GM19025 (cell line): ENCODE results near the gene OR4C45.
"Not testable (repeated sequence)": the region's sequence is repeated elsewhere in the genome, so short reads cannot be mapped to it uniquely, and the experiment has no call there.

Experiments used
- ATAC-seq: cut with Tn5 transposase; IDR thresholded peaks from one replicate; pipeline ENCODE4 v1.9.1; 2021; ENCODE audit warnings: mild to moderate bottlenecking, low read depth, moderate library complexity; ENCODE audit not compliant: unreplicated experiment

The OR4C45 gene

DNA sequence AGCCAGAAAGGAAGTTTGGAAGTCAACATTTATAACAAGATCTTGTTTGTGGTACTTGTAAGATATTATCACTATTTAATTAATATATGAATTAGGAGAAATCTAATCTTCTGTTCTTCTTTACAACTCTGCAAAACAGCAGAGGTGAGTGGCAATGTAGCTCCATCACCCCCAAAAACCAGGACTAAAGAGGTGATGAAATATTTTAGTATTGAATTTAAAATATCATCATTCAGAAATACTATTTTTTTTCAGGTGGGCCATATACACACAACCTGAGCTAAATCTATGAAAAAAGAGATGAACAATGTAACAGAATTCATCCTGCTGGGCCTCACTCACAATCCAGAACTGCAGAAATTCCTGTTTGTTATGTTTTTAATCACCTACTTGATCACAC, at the start of gene OR4C45:
Gene OR4C45, plus strand, starts transcription at position 301 of the 400 bp plus-strand sequence.
- no peak for ATAC-seq

DNA sequence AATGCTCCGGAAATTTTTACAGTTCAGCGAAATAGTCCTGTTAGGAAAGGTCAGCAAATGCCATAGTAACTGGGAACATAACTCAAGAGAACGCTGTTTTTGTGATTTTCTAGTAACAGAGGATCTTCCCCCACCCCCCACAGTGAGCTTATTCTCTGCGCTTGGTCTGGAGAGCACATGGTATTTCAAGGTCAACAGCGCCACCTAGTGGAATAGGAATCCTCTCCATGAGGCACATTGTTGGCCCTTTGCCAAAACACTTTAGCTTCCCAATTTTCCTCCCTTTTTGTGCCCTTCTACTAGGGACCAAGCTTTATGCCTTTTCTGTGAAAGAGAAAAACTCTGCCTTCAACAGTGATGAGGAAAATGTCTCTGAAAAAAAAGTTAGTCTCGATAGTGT, 37.1 kb upstream of the OR4C45 start:
- no peak for ATAC-seq

DNA sequence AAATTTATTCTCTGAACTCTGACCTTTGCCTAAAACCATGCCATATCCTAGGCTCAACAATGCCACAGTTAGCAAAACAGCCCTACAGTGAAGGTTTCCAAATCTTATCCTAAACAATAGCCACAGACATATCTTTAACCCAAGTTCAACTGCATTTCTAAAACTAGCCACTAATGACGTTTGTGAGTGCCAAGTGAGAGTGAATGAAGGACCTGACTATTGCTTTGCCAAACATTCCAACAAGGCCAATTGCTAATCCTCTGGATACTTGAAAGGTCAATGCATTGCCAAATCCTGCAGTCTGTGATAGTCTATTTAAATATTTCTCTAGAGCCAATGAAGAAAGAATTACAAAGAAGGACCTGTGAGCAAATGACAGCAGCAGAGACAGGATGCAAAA, 2.5 kb upstream of the OR4C45 start:
- ATAC-seq: no peak

DNA sequence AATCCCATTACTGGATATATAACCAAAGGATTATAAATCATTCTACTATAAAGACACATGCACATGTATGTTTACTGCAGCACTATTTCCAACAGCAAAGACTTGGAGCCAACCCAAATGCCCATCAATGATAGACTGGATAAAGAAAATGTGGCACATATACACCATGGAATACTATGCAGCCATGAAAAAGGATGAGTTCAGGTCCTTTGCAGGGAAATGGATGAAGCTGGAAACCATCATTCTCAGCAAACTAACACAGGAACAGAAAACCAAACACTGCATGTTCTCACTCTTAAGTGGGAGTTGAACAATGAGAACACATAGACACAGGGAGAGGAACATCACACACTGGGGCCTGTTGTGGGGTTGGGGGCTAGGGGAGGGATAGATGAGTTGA, 3.6 kb downstream of the OR4C45 start:
- ATAC-seq: not testable (repeated sequence)

DNA sequence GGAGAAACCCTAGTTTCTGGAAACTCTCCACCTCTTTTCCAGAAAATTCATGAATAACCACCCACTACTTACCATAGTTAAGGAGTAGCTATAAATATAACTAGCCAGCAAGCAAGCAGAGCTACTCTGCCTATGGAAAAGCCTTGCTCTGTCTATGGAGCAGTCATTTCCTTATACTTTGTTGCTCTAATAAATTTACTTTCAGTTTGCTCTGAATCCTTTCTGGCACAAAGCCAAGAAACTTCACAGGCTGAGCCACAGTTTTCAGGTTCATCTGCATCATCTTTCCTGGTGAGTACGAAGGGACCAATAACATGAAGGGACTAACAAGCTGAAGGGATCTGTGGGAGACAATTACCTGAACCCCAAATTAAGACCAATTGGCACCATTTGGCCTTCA, 4.6 kb downstream of the OR4C45 start:
- ATAC-seq: no peak

DNA sequence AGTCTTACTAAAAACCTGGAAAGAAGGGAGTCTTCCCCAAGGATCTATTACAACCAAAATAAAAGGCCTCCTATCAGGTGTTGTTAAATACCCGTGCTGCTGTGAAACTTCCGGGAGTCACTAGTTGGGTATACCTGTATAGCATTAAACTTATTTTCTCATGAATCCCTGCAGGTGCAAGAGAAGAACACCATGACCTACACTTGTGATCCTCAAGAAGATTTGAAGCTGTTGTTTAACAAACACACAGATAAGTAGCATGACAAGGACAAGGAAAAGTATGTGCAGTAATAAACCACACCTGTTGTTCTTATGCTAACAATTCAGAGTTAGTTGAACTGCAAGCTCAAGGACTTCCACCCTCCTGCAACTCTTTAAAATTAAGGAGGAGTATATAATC, 12.0 kb downstream of the OR4C45 start:
- ATAC-seq: no peak

DNA sequence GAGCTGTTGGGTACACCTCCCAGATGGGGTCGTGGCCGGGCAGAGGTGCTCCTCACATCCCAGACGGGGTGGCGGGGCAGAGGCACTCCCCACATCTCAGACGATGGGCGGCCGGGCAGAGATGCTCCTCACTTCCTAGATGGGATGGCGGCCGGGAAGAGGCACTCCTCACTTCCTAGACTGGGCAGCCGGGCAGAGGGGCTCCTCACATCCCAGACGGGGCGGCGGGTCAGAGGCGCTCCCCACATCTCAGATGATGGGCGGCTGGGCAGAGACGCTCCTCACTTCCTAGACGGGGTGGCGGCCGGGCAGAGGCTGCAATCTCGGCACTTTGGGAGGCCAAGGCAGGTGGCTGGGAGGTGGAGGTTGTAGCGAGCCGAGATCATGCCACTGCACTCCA, 30.4 kb downstream of the OR4C45 start:
- ATAC-seq: not testable (repeated sequence)

DNA sequence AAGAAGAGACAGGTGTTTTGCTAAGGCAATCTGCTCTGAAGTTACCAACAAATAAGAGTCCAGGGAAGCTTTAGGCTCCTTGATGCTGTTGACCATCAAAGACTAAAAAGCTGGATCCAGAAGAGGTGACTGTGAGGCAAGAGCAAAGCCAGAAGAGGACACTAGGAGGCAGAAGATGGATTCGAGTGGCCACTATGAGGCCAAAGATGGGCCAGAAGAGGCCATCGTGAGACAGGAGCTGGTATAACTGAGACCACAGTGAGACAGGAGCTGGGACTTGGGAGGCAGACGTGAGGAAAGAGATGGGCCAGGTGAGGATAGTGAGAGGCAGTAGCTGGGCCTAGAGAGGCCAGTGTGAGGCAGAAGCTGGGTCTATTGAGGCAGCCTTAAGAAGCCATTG, 37.7 kb downstream of the OR4C45 start:
- no peak for ATAC-seq

DNA sequence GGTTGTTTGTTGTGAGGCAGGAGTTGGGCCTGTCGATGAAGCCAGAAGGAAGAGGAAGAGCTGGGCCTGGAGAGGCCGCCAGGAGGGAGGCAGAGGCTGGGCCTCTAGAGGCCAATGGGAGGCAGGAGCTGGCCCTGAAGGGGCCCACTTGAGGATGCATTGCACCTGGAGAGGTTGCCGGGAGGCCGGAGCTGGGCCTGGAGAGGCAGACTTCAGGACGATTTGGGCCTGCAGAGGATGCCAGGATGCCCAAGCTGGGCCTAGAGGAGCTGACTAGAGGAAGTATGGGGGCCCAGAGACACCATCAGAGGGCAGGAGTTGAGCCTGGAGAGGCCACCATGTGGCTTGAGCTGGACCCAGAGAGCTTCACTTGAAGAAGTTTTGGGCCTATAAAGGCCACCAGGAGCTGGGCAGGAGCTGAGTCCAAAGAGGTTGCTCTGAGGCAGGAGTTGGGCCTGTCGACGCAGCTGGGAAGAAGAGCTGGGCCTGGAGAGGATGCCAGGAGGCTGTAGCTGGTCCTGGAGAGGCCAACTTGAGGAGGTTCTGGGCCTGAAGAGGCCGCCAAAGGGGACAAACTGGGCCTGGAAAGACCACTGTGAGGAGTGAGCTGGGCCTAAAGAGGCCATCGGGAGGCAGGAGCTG, 39.0 kb downstream of the OR4C45 start:
- no peak for ATAC-seq

DNA sequence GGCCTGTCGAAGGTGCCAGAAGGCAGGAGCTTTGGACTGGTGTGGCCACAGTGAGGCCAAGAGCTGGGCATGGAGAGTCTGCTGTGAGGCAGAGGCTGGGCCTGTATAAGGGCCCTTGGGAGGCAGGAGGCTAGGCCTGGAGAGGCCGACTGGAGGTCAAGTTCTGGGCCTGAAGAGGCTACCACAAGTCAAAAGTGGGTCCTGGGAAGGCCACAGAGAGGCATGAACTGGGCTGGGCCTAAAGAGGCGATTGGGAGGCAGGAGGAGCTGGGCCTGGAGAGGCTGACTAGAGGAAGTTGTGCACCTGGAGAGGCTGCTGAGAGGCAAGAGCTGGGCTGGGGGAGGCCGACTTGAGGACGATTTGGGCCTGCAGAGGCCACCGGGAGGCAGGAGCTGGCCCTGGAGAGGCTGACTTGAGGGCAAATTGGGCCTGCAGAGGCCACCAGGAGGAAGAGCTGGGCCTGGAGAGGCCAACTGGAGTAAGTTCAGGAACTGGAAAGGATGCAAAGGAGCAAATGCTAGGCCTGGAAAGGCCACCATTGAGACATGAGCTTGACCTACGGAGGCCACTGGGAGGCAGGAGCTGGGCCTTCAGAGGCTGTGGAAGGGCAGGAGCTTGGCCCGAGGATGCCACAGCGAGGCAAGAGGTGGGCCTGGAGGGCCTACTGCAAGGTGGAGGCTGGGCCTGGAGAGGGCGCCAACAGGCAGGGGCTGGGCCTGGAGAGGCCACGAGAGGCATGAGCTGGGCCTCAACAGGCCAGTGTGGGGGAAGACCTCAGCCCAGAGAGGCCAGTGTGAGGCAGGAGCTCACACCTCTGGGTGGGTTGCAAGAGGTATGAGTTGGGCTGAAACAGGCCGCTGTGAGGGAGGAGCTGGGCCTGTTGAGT, 39.8 kb downstream of the OR4C45 start:
- no peak for ATAC-seq

DNA sequence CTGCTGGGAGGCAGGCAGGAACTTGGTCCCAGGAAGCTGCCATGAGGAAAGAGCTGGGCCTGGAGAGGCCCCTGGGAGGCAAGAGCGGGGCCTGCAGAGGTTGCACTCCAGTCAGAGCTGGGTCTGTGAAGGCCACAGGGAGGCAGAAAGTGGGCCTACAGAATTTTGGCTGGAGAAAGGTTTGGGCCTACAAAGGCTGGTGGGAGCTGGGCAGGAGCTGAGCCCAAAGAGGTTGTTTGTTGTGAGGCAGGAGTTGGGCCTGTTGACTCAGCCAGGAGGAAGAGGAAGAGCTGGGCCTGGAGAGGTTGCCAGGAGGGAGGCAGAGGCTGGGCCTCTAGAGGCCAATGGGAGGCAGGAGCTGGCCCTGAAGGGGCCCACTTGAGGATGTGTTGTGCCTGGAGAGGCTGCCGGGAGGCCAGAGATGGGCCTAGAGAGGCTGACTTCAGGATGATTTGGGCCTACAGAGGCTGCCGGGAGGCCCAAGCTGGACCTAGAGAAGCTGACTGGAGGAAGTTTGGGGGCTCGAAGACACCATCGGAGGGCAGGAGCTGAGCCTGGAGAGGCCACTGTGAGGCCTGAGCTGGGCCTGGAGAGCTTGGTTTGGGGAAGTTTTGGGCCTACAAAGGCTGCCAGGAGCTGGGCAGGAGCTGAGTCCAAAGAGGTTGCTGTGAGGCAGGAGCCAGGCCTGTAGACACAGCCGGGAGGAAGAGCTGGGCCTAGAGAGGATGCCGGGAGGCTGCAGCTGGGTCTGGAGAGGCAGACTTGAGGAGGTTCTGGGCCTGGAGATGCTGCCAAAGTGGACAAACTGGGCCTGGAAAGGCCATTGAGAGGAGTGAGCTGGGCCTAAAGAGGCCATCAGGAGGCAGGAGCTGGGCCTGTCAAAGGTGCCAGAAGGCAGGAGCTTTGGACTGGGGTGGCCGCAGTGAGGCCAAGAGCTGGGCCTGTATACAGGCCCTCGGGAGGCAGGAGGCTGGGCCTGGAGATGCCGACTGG, 40.7 kb downstream of the OR4C45 start:
- ATAC-seq: no peak

DNA sequence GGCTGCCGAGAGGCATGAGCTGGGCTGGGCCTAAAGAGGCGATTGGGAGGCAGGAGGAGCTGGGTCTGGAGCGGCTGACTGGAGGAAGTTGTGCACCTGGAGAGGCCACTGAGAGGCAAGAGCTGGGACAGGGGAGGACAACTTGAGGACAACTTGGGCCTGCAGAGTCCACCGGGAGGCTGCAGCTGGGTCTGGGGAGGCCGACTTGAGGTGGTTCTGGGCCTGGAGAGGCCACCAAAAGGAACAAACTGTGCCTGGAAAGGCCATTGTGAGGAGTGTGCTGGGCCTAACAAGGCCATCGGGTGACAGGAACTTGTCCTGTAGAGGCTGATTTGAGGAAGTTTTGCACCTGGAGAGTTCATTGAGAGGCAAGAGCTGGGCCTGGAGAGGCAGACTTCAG, 41.5 kb downstream of the OR4C45 start:
- ATAC-seq: no peak

DNA sequence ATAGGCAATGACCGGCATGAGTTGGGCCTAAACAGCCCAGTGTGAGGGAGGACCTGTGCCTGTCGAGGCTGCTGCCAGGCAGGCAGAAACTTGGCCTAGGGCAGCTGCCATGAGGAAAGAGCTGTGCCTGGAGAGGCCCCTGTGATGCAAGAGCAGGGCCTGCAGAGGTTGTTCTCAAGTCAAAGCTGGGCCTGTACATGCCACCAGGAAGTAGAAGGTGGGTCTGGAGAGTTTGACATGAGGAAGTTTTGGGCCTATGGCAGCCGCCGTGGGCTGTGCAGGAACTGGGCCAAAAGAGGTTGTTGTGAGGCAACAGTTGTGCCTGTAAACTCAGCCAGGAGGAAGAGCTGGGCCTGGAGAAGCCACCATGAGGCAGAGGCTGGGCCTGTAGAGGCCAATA, 43.2 kb downstream of the OR4C45 start:
- no peak for ATAC-seq

DNA sequence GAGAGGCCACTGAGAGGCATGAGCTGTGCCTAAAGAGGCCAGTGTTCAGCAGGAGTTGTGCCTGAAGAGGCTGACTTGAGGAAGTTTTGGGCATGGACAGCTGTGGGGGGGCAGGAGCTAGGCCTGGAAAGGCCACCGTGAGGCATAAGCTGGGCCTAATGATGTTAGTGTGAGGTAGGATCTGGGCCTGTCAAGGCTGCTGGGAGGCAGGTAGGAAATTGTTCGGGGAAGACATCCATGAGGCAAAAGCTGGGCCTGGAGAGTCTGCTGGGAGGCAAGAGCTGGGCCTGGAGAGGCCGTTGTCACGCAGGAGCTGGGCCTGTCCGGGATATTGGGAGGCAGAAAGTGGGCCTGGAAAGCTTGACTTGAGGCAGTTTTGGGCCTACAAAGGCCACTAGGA, 44.9 kb downstream of the OR4C45 start:
- no peak for ATAC-seq

DNA sequence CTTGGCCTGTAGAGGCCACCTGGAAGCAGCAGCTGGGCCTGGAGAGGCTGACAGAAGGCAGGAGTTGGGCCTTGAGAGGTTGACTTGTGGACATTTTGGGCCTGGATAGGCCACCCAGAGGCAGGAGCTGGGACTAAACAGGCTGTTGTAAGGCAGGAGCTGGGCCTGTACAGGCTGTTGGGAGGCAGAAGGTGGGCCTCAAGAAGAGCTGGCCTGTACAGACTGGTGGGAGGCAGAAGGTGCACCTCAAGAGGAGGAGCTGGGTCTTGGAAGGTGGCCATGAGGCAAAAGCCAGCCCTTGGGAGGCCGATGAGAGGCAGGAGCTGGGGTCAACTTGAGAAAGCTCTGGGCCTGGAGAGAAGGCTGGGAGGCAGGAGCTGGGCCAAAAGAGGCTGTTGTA, 45.3 kb downstream of the OR4C45 start:
- ATAC-seq: no peak

DNA sequence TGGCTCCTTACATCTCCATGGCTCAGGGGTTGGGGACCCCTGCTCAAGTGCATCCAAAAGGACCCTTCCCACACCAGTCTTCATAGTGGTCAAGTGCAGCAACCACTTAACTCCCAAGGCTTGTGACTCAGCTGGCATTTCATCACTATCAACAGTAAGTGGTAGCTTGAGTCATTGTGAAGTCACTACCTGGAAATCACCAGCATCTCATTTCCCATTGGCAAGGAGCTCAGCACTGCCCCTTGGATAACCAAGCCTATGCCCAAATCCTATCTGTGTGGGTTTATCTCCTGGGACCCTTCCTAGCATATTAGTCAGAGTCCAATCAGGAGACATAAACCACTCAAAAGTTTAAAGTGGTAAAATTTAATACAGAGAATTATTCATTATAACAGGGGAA, 46.3 kb downstream of the OR4C45 start:
- ATAC-seq: not testable (repeated sequence)

DNA sequence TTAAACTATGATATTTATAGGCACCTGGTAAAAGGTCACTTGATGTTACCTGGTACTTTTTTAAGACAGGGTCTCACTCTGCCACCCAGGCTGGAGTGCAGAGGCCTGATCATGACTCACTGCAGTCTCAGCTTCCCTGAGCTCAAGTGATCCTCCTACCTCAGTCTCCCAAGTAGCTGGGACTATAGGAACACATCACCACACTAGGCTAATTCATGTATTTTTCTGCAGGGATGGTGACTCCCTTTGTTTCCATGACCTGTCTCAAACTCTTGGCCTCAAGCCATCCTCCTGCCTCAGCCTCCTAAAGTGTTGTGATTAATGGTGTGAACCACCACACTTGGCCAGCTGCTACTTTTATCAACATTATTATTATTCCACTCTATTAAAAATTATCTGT, 47.6 kb downstream of the OR4C45 start:
- no peak for ATAC-seq
